Stomach smooth muscle (tissue), 2 donors: ENCODE results near the gene PGA5.
"Not testable (repeated sequence)": the region's sequence is repeated elsewhere in the genome, so short reads cannot be mapped to it uniquely, and the experiment has no call there.

Source experiments
- H3K27ac ChIP-seq: one replicate; pipeline ENCODE4 v1.7.0; 2013; ENCODE audit warnings: mild to moderate bottlenecking, low read length, inconsistent platforms
- H3K27me3 ChIP-seq, 2 donors: one replicate each; pipeline ENCODE4 v1.7.0; 2013; ENCODE audit warnings: low read length in 2 of 2; ENCODE audit not compliant: insufficient read depth in 2 of 2, control insufficient read depth in 1 of 2
- H3K36me3 ChIP-seq, 2 donors: one replicate each; pipeline ENCODE4 v1.7.0; 2013; ENCODE audit warnings: low read length in 2 of 2; ENCODE audit not compliant: control insufficient read depth in 2 of 2, insufficient read depth in 2 of 2
- H3K4me1 ChIP-seq: one replicate; pipeline ENCODE4 v1.7.0; 2013; ENCODE audit warnings: low read length; ENCODE audit not compliant: control insufficient read depth, insufficient read depth
- H3K4me3 ChIP-seq, 2 donors: one replicate each; pipeline ENCODE4 v1.7.0; 2013; ENCODE audit warnings: low read length in 2 of 2
- H3K9ac ChIP-seq, 2 donors: one replicate each; pipeline ENCODE4 v1.7.0; 2013; ENCODE audit warnings: low read length in 2 of 2, mild to moderate bottlenecking in 1 of 2
- H3K9me3 ChIP-seq, 2 donors: one replicate each; pipeline ENCODE4 v1.7.0; 2013; ENCODE audit warnings: low read length in 2 of 2; ENCODE audit not compliant: control insufficient read depth in 2 of 2
- donor health status: healthy.
- donor health status: Pancreatic carcinoma.

PGA5 gene

GRCh38 chr11:61226457-61227137 lies 14.4 kb upstream of the PGA5 start:
- not testable (repeated sequence) for H3K9ac ChIP-seq, H3K27me3 ChIP-seq, H3K4me3 ChIP-seq, H3K27ac ChIP-seq, H3K4me1 ChIP-seq, H3K36me3 ChIP-seq, H3K9me3 ChIP-seq

- not testable (repeated sequence) for H3K36me3 ChIP-seq, H3K4me1 ChIP-seq, H3K4me3 ChIP-seq, H3K27me3 ChIP-seq, H3K27ac ChIP-seq, H3K9ac ChIP-seq, H3K9me3 ChIP-seq
Observed at GRCh38 chr11:61229458-61229857, 11.5 kb upstream of the PGA5 start.

GRCh38 chr11:61231033-61231432 lies 9.9 kb upstream of the PGA5 start:
- not testable (repeated sequence) for H3K4me1 ChIP-seq, H3K9me3 ChIP-seq, H3K9ac ChIP-seq, H3K36me3 ChIP-seq, H3K27me3 ChIP-seq, H3K27ac ChIP-seq, H3K4me3 ChIP-seq

- H3K27me3 ChIP-seq: not testable (repeated sequence)
Observed at GRCh38 chr11:61231585-61231984, 9.4 kb upstream of the PGA5 start.

GRCh38 chr11:61232548-61233145 lies 8.3 kb upstream of the PGA5 start:
- H3K4me1 ChIP-seq, H3K9me3 ChIP-seq, H3K9ac ChIP-seq, H3K27me3 ChIP-seq, H3K4me3 ChIP-seq, H3K36me3 ChIP-seq, H3K27ac ChIP-seq: not testable (repeated sequence)

More at GRCh38 chr11:61231585-61231984, 9.4 kb upstream of the PGA5 start:
- H3K4me1 ChIP-seq, H3K9ac ChIP-seq, H3K4me3 ChIP-seq, H3K9me3 ChIP-seq, H3K36me3 ChIP-seq, H3K27ac ChIP-seq: not testable (repeated sequence)

GRCh38 chr11:61237130-61237529 lies 3.8 kb upstream of the PGA5 start:
- not testable (repeated sequence) for H3K27me3 ChIP-seq, H3K36me3 ChIP-seq, H3K4me1 ChIP-seq, H3K9me3 ChIP-seq, H3K9ac ChIP-seq, H3K4me3 ChIP-seq, H3K27ac ChIP-seq

- H3K27ac ChIP-seq, H3K4me3 ChIP-seq, H3K9me3 ChIP-seq, H3K4me1 ChIP-seq, H3K27me3 ChIP-seq, H3K36me3 ChIP-seq, H3K9ac ChIP-seq: not testable (repeated sequence)
Observed at GRCh38 chr11:61240288-61240687, 687 bp upstream of the PGA5 start.

GRCh38 chr11:61241526-61241925 lies 551 bp downstream of the PGA5 start:
- H3K27ac ChIP-seq, H3K9ac ChIP-seq, H3K36me3 ChIP-seq, H3K4me3 ChIP-seq, H3K4me1 ChIP-seq, H3K9me3 ChIP-seq, H3K27me3 ChIP-seq: not testable (repeated sequence)

- not testable (repeated sequence) for H3K9me3 ChIP-seq, H3K4me3 ChIP-seq, H3K9ac ChIP-seq
Observed at GRCh38 chr11:61245284-61245964, 4.4 kb downstream of the PGA5 start.

GRCh38 chr11:61248071-61248470 lies 7.1 kb downstream of the PGA5 start:
- not testable (repeated sequence) for H3K9me3 ChIP-seq, H3K4me3 ChIP-seq, H3K4me1 ChIP-seq, H3K36me3 ChIP-seq, H3K9ac ChIP-seq, H3K27ac ChIP-seq, H3K27me3 ChIP-seq

More at GRCh38 chr11:61245284-61245964, 4.4 kb downstream of the PGA5 start:
- H3K36me3 ChIP-seq, H3K27me3 ChIP-seq, H3K27ac ChIP-seq, H3K4me1 ChIP-seq: not testable (repeated sequence)

- not testable (repeated sequence) for H3K4me1 ChIP-seq, H3K9ac ChIP-seq, H3K9me3 ChIP-seq, H3K27ac ChIP-seq, H3K27me3 ChIP-seq, H3K36me3 ChIP-seq, H3K4me3 ChIP-seq
Observed at GRCh38 chr11:61249201-61249600, 8.2 kb downstream of the PGA5 start.
